HG03575 (cell line): Measurements from ENCODE around the gene ATP5PF.
"Not testable (repeated sequence)": the region's sequence is repeated elsewhere in the genome, so short reads cannot be mapped to it uniquely, and the experiment has no call there.

Experiments
- ATAC-seq: cut with Tn5 transposase; IDR thresholded peaks from one replicate; pipeline ENCODE4 v1.9.1; 2021; ENCODE audit not compliant: unreplicated experiment, insufficient number of reproducible peaks, low FRiP score; ENCODE audit errors: extremely low read depth

The ATP5PF gene

GRCh38 chr21:25733859-25734653 is 648 bp downstream of the ATP5PF start:
- peak; percentile 10 for ATAC-seq

GRCh38 chr21:25732091-25732760 is 2.5 kb downstream of the ATP5PF start:
- no peak for ATAC-seq

- no peak for ATAC-seq
These were observed 12.1 kb downstream of the ATP5PF start for GRCh38 chr21:25722631-25723030.

GRCh38 chr21:25721987-25722386 is 12.7 kb downstream of the ATP5PF start:
- ATAC-seq = no peak

GRCh38 chr21:25717491-25718147 is 17.1 kb downstream of the ATP5PF start:
- ATAC-seq = no peak

- ATAC-seq = not testable (repeated sequence)
These were observed 20.6 kb downstream of the ATP5PF start for GRCh38 chr21:25714066-25714465.

- ATAC-seq = no peak
These were observed 24.2 kb downstream of the ATP5PF start for GRCh38 chr21:25710550-25710949.

GRCh38 chr21:25709684-25710265 is 24.9 kb downstream of the ATP5PF start:
- ATAC-seq = no peak

GRCh38 chr21:25708467-25709065 is 26.1 kb downstream of the ATP5PF start:
- ATAC-seq = no peak

- ATAC-seq = no peak
These were observed 33.2 kb downstream of the ATP5PF start for GRCh38 chr21:25701529-25701928.

- ATAC-seq = no peak
These were observed 34.0 kb downstream of the ATP5PF start for GRCh38 chr21:25700741-25701140.

GRCh38 chr21:25695461-25695860 is 39.2 kb downstream of the ATP5PF start:
- not testable (repeated sequence) for ATAC-seq

GRCh38 chr21:25691976-25692375 is 42.7 kb downstream of the ATP5PF start:
- no peak for ATAC-seq

- ATAC-seq = no peak
These were observed 45.5 kb downstream of the ATP5PF start for GRCh38 chr21:25689226-25689625.

- no peak for ATAC-seq
These were observed 46.2 kb downstream of the ATP5PF start for GRCh38 chr21:25688275-25689155.

- ATAC-seq = no peak
These were observed 46.9 kb downstream of the ATP5PF start for GRCh38 chr21:25687787-25688186.

GRCh38 chr21:25682382-25682781 is 52.3 kb downstream of the ATP5PF start:
- ATAC-seq = no peak

- no peak for ATAC-seq
These were observed 58.3 kb downstream of the ATP5PF start for GRCh38 chr21:25676451-25676850.
